Measurements from ENCODE around the gene MAP4.
"Not testable (repeated sequence)": the region's sequence is repeated elsewhere in the genome, so short reads cannot be mapped to it uniquely, and the experiment has no call there.

Gene MAP4, protein sequence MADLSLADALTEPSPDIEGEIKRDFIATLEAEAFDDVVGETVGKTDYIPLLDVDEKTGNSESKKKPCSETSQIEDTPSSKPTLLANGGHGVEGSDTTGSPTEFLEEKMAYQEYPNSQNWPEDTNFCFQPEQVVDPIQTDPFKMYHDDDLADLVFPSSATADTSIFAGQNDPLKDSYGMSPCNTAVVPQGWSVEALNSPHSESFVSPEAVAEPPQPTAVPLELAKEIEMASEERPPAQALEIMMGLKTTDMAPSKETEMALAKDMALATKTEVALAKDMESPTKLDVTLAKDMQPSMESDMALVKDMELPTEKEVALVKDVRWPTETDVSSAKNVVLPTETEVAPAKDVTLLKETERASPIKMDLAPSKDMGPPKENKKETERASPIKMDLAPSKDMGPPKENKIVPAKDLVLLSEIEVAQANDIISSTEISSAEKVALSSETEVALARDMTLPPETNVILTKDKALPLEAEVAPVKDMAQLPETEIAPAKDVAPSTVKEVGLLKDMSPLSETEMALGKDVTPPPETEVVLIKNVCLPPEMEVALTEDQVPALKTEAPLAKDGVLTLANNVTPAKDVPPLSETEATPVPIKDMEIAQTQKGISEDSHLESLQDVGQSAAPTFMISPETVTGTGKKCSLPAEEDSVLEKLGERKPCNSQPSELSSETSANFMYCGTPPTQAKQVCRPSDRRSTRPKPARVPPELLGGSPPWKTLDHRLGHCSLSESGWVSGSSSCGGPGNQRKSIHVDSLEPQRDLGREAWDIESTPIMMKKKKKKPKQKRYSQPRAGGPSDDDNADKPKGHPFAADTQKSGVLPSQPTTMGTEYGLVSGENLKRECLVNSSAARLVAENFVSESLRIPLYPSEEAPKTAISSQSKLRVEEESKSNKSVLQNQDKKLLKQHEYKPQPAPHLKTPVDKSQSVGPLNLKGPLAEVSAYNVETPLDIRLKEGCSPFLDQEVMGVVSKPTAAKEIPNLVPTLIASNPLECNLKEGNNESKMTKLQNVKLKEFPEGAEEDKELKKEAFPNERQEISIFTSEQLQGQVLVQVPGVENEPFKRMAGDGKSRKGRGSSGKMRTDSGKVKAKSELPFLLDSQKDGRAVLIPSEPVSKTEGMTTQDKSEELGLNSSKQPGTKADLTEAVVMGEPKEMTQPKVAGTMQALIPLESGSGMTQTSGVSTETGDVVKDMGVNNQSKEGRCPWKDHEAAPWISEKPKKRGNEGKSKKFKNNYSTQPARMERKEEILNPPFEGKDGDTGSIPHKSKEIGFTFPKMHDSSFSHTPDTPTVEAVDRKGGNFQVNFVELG (N-terminal part only)
- 61.6 to 117 (median 80.7) reads per million in 4 donors for total RNA-seq

GRCh38 chr3:48016301-48016973, at the start of gene MAP4:
Gene MAP4, minus strand, starts transcription at chr3:48016416. Its CDS starts 17,556 bp downstream, at chr3:47998860.
- DNase-seq = no peak

GRCh38 chr3:48065035-48065434, 48.8 kb upstream of the MAP4 start:
- no peak for DNase-seq

DNA sequence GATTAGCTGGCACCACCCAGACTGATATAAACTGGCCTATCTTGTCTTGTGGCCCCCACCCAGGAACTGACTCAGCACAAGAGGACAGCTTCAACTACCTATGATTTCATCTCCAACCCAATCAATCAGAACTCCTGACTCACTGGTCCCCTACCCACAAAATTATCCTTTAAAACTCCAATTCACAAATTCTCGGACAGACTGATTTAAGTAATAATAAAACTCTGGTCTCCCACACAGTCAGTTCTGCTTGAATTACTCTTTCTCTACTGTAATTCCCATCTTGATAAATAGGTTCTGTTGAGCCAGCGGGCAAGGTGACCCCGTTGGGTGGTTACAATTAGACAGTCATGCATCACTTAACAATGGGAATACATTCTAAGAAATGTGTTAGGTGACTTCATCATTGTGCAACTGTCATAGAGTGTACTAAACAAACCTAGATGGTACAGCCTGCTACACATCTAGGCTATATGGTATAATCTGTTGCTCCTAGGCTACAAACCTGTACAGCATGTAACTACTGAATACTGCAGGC, 48.1 kb upstream of the MAP4 start:
- DNase-seq = no peak

GRCh38 chr3:48061586-48061985, 45.4 kb upstream of the MAP4 start:
- DNase-seq = not testable (repeated sequence)

- no peak for DNase-seq
Measured at GRCh38 chr3:48058091-48058490, 41.9 kb upstream of the MAP4 start.

- DNase-seq = no peak
Measured at GRCh38 chr3:48057521-48057920, 41.3 kb upstream of the MAP4 start.

DNA sequence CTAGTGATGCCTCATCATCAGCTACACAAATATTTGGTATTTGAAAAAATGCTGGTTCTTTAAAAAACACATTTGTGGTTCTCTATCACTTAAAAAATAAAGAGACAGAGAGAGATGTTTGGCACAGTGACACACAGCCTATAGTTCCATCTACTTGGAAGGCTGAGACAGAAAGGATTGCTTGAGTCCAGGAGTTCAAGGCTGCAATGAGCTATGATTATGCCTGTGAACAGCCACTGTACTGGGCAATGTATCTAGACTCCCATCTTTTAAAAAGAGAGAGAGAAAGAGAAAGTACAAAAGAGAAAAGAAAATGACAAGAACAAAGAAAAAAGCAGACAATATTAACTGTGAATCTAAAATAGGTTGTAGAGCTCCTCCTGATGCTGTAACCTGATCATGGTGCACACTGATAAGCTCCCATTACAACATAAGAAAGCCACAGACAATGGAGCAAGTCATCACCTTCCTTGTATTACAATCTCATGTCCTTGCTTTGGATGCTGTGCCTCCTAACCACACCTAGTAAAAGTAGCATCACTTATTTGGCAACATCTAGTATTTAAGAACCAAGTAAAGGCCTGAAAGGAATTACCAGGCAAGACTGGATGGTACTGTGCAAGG, 31.7 kb upstream of the MAP4 start:
- no peak for DNase-seq

- DNase-seq = no peak
Measured at GRCh38 chr3:48042071-48042760, 26.0 kb upstream of the MAP4 start.

DNA sequence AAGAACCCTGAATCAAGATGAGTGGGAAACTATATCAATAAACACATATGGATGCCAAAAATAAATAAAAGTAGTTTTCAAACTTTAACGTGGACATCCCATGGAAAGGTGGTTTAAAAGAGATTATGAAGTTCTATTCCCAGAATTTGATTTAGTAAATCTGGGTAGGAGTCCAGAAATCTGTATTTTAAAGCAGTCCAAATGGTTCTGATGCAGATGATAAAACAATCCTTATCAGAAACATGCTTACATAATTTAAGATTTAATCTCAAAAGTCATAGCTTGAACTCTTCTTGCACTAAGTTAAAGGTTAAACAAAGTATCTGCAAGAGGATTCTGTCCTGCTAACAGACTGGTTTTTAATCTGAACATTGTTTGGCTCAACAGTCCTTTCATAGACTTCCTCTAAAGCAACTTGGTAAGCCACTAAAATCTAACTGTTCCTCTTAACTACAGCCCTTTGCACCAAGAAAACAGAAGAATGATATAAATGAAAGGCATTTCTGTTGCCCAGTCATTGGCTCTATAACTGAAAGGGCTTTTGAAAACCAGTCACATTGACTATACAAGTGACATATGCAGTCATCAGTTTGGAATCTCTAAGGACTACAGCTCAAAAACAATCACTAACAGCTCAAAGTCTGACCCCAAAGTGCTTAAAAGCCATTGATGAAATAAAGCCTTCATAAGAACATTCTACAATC, 23.4 kb upstream of the MAP4 start:
- no peak for DNase-seq

DNA sequence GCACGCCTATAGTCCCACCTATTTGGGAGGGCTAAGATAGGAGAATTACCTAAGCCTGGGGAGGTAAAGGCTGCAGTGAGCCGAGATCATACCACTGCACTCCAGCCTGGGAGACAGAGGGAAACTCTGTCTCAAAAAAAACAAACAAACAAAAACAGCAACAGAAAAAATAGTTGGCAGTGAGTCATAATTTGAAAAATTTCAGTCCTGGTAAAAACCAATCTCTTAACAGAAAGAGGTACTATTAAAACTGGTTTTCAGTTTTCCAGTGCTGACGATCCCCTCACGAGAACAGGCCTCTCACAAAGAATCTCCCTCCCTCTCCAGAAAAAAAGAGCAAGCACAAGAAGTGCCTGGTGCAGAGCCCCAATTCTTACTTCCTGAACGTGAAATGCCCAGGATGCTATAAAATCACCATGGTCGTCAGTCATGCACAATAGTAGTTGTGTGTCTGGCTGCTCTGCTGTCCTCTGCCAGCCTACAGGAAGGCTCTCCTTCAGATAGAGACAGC, 22.8 kb upstream of the MAP4 start:
- DNase-seq = no peak

GRCh38 chr3:48034000-48034516, 17.8 kb upstream of the MAP4 start:
- DNase-seq = peak in 1 of 5 donors; percentile 11

GRCh38 chr3:48030188-48030587, 14.0 kb upstream of the MAP4 start:
- DNase-seq = no peak

DNA sequence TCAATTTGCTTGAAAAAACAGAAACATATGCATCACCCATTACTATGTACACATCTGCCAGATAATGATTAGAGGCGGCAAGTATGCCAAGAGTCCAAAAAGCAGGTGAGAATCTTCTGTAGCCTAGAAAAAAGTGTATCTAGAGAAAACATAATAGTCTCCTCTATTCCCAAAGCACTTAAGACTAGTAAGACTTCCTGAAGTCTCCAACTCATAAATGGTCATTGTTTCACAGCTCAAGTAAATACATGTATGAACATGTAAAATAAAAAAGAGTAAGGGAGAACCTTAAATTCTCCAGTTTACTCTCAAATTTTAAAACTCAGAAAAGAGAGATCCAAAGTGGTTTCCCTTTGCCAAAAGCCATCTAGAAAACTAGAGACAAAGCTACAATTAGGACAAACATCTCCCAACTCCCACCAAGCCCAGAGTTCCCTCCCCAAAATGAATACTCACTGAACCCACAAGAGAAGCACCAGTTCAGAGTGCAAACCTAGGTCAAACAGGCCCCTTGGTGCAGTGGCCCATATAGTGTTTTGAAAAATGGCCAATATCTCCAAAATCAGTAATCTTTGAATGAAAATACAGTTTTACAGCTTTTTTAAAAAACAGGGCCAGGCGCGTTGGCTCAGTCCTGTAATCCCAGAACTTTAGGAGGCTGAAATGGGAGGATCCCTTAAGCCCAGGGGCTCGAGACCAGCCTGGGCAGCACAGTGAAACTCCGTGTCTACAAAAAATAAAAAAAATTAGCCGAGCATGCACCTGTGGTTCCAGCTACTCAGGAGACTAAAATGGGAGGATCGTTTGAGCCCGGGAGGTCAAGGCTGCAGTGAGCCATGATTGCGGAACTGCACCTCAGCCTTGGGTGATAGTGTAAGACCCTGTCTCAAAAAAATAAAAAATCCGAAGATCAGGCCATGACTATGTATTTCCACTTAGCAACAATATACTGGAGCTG, 11.0 kb upstream of the MAP4 start:
- no peak for DNase-seq

DNA sequence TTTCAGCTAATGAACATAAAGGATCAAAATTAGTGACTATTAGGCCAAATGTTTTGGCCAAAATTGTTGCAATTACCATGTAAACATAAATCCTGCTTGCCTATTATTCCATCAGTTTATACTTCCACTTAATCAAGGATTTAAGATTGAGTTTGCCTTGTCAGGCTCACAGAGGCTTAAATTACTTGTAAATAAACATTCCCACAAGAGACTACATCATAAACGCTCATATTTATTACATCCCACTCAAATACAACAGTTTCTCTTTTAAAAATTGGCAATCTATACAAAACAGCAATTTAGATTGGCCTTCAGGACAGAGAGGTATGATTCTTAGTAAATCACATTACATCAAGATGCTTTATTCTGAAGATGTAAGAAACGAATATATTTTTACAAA, 9.9 kb upstream of the MAP4 start:
- no peak for DNase-seq

- DNase-seq = no peak
Measured at GRCh38 chr3:48024401-48024800, 8.2 kb upstream of the MAP4 start.

DNA sequence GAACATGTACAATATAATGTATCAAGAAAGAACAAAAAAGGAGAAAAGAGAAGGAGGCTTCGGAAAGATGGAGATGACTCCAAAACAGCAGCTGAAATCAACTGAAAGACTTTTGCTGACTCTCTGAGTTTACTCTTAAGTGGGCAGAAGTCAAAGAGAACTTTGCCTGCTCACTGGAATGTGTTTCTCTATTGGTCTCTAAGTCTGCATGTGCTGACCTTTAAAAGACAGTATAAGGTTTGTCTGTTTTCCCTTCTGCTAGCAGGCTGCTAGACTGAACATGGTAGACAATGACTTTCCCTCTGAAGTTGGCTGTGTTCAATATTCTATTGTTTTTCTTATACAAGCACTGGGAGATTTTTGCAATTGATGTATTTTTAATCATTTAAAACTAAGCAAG, 7.2 kb upstream of the MAP4 start:
- no peak for DNase-seq

DNA sequence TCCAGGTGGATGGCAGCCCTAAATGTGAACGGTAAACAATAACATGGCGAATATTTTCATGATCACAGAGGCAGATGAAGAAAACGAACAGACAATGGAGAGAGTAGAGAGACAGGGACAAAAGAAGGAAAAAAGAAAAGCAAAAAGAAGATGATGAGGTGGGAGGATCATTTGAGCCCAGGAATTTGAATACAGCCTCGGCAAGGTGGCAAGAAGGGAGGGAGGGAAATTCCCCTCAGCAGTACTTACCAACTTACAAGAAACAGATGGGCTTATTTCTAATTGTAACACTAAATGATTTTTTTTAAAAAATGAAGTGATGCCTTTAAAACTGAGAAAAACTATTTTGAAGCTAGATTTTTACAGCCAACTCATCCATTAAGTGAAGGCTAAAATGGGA, 6.0 kb upstream of the MAP4 start:
- DNase-seq = no peak

GRCh38 chr3:48018841-48019240, 2.6 kb upstream of the MAP4 start:
- DNase-seq = no peak
